GM12874 (cell line): Measurements from ENCODE around the gene ETNPPL.

ENCODE experiments used
- TF ChIP-seq, protein P1 (sequence below): IDR thresholded peaks from 2 replicates; pipeline ENCODE4 v1.5.1; 2011; ENCODE audit warnings: low read depth, mild to moderate bottlenecking, control low read depth, low read length, moderate library complexity; ENCODE audit not compliant: insufficient read depth

Gene ETNPPL

GRCh38 chr4:108700081-108700757 is 62.6 kb downstream of the ETNPPL start:
- TF ChIP-seq, protein P1, sequence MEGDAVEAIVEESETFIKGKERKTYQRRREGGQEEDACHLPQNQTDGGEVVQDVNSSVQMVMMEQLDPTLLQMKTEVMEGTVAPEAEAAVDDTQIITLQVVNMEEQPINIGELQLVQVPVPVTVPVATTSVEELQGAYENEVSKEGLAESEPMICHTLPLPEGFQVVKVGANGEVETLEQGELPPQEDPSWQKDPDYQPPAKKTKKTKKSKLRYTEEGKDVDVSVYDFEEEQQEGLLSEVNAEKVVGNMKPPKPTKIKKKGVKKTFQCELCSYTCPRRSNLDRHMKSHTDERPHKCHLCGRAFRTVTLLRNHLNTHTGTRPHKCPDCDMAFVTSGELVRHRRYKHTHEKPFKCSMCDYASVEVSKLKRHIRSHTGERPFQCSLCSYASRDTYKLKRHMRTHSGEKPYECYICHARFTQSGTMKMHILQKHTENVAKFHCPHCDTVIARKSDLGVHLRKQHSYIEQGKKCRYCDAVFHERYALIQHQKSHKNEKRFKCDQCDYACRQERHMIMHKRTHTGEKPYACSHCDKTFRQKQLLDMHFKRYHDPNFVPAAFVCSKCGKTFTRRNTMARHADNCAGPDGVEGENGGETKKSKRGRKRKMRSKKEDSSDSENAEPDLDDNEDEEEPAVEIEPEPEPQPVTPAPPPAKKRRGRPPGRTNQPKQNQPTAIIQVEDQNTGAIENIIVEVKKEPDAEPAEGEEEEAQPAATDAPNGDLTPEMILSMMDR = no peak

GRCh38 chr4:108696160-108696559 is 66.7 kb downstream of the ETNPPL start:
- TF ChIP-seq, protein P1 = no peak

DNA sequence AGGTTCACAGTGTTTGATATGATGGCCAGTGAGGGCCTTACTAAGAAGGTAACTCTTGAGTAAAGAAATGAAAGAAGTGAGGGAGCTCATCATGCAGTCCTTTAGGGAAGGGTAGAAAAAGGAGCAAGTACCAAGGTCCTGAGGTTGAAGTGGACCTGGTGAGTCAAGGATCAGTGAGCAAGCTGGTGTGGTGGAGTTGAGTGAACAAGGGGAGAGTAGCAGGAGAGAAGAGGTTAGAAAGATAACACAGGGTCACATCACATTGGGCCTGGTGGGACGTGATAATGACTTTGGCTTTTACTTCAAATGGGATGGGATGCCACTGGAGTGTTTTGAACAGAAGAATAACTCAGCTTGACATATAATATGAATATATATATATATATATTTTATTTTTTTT is 67.8 kb downstream of the ETNPPL start:
- TF ChIP-seq, protein P1 = no peak

- TF ChIP-seq, protein P1 = no peak
Measured at GRCh38 chr4:108694423-108694822, 68.4 kb downstream of the ETNPPL start.

DNA sequence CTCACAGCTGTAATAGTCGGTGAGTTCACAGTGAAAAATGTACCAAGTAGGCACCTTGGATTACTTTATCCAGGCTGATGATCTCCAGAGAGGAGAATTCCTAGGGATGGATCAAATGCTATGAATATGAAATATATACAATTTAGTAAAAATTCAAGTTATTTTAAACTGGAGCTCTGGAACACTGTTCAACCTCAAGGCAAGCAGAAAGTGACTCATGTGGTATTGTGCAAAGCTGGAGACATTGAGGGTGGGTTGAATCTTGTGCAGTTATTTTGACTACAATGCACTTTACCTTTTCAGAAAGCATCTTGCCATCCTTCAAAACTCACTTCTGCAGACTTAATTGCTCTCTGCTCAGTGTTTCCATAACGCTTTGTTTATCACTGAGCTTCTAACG is 69.0 kb downstream of the ETNPPL start:
- TF ChIP-seq, protein P1 = no peak

GRCh38 chr4:108693211-108693610 is 69.6 kb downstream of the ETNPPL start:
- TF ChIP-seq, protein P1 = no peak
